GM19467 (cell line): Measurements from ENCODE around the gene FSD1.
"Not testable (repeated sequence)": the region's sequence is repeated elsewhere in the genome, so short reads cannot be mapped to it uniquely, and the experiment has no call there.

Experiments used
- ATAC-seq: cut with Tn5 transposase; IDR thresholded peaks from one replicate; pipeline ENCODE4 v1.9.1; 2021; ENCODE audit warnings: mild to moderate bottlenecking, moderate library complexity; ENCODE audit not compliant: unreplicated experiment

The FSD1 gene

GRCh38 chr19:4284176-4284958 is 20.0 kb upstream of the FSD1 start:
- ATAC-seq: no peak

- ATAC-seq: no peak
Observed at GRCh38 chr19:4284974-4285373, 19.4 kb upstream of the FSD1 start.

GRCh38 chr19:4286141-4286540 is 18.3 kb upstream of the FSD1 start:
- not testable (repeated sequence) for ATAC-seq

GRCh38 chr19:4288091-4288777 is 16.2 kb upstream of the FSD1 start:
- ATAC-seq: no peak

- ATAC-seq: no peak
Observed at GRCh38 chr19:4291184-4291732, 13.1 kb upstream of the FSD1 start.

- no peak for ATAC-seq
Observed at GRCh38 chr19:4292515-4292914, 11.9 kb upstream of the FSD1 start.

- ATAC-seq: no peak
Observed at GRCh38 chr19:4294389-4294788, 10.0 kb upstream of the FSD1 start.

GRCh38 chr19:4295972-4296771 is 8.2 kb upstream of the FSD1 start:
- no peak for ATAC-seq

GRCh38 chr19:4297901-4298809 is 6.2 kb upstream of the FSD1 start:
- no peak for ATAC-seq

GRCh38 chr19:4298810-4299550 is 5.4 kb upstream of the FSD1 start:
- no peak for ATAC-seq

- no peak for ATAC-seq
Observed at GRCh38 chr19:4300589-4300988, 3.8 kb upstream of the FSD1 start.

- ATAC-seq: no peak
Observed at GRCh38 chr19:4301590-4302242, 2.7 kb upstream of the FSD1 start.

GRCh38 chr19:4302243-4302640 is 2.2 kb upstream of the FSD1 start, which contains the start of gene TMIGD2:
TMIGD2 (minus strand) TSS chr19:4302389; CDS start chr19:4302385, 4 bp downstream.
- no peak for ATAC-seq

GRCh38 chr19:4303819-4304537 is 420 bp upstream of the FSD1 start:
- ATAC-seq: no peak

GRCh38 chr19:4305257-4305612 is 837 bp downstream of the FSD1 start:
- no peak for ATAC-seq

GRCh38 chr19:4305659-4306058 is 1.3 kb downstream of the FSD1 start:
- no peak for ATAC-seq

GRCh38 chr19:4310247-4311121 is 6.1 kb downstream of the FSD1 start:
- ATAC-seq: no peak
